GM12801 (cell line): ENCODE data around the gene KCTD1.

Source experiments
- TF ChIP-seq, protein P1 (sequence below): IDR thresholded peaks from one replicate; pipeline ENCODE4 v1.5.1; 2011; ENCODE audit warnings: control low read depth; ENCODE audit not compliant: insufficient read length; ENCODE audit errors: extremely low read depth

The KCTD1 gene

DNA sequence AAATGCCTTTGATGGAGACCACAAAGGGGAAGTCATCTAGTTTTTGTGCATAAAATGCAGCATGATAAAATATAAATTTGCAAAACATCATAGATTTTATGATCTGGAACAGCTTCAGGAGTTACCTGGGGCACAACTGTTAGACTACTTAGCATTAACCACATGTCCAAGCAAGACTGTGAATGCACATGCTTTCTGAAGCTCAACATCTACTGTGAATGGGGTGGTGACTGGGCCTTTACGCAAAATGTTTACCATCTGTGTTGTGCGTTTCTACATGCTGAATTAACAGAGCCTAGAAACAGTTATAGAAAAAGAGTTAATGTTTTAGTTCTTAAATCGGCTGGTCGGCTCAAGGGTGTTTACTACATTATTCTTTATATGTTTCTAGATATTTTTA, 45.5 kb downstream of the KCTD1 start:
- TF ChIP-seq, protein P1, sequence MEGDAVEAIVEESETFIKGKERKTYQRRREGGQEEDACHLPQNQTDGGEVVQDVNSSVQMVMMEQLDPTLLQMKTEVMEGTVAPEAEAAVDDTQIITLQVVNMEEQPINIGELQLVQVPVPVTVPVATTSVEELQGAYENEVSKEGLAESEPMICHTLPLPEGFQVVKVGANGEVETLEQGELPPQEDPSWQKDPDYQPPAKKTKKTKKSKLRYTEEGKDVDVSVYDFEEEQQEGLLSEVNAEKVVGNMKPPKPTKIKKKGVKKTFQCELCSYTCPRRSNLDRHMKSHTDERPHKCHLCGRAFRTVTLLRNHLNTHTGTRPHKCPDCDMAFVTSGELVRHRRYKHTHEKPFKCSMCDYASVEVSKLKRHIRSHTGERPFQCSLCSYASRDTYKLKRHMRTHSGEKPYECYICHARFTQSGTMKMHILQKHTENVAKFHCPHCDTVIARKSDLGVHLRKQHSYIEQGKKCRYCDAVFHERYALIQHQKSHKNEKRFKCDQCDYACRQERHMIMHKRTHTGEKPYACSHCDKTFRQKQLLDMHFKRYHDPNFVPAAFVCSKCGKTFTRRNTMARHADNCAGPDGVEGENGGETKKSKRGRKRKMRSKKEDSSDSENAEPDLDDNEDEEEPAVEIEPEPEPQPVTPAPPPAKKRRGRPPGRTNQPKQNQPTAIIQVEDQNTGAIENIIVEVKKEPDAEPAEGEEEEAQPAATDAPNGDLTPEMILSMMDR: no peak

DNA sequence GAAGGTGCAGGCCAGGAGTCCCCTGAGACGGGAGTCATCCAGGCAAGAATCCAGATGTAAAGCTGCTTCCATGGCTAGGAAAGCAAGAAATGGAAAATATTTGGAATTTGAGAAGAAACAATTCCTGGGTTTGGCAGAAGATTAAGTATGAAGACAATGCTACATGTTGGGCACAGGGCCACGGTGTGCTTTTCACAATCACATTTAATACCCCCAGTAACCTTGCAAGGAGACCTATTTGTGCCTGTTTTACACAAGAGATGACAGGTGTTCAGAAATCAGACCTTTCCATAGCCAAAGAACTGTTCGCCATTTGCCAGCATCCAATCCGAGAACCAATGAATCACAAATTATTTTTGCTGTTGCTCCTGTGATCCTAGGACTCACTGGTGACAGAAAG, 50.5 kb downstream of the KCTD1 start:
- TF ChIP-seq, protein P1: no peak

DNA sequence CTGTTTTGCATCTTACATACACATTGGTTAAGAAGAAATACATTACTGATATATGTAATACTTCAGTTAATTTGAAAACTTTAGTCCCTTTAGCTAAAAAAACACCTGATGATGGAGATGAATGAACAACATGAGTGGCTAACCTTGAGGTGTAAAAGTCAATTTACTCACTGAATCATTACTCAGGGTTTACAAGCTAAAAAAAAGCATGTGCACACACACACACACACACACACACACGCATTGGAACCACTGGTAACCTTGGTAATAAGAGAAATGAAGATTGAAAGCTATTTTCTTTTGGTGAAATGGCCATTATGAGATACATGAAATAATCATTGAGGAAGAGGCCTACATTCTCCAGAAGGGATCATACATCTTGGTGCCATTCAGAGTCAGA, 51.8 kb downstream of the KCTD1 start:
- TF ChIP-seq, protein P1: no peak

DNA sequence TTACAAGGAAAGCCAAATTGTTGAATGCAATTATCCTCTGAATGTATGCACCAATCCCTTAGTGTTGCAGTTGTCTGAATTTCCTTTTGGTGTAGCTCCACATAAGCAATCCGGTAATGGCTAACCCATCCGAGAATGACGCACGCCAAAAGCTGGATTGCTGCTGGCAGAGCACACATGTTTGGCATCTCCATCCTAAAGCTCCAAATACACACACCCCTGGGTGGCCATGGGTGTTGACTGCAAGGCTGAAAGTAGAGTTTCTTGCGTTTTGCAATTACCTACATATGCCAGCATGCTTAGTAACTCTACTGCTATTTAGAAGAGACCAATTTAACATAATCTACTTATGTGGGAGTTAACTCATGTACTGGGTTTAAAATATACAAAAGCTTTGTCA, 53.1 kb downstream of the KCTD1 start:
- TF ChIP-seq, protein P1: no peak

DNA sequence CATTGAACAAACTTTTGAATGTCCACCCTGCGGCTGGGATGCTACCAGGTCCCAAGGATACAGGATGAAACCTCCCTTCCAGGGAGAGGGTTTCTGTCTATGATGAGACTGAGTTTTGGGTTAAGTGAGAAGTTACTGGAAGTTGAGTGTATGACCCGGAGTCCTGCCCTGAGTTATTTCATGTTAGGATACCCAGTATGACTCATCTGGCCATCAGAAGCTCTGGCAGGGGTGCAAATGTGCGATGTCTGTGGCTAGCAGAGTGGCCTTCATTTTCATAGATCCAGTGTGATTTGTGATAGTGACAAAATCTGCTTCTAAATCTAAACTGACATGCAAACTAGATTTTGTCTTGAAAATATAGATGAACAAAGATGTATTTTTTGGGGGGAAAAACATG, 55.3 kb downstream of the KCTD1 start:
- TF ChIP-seq, protein P1: no peak

DNA sequence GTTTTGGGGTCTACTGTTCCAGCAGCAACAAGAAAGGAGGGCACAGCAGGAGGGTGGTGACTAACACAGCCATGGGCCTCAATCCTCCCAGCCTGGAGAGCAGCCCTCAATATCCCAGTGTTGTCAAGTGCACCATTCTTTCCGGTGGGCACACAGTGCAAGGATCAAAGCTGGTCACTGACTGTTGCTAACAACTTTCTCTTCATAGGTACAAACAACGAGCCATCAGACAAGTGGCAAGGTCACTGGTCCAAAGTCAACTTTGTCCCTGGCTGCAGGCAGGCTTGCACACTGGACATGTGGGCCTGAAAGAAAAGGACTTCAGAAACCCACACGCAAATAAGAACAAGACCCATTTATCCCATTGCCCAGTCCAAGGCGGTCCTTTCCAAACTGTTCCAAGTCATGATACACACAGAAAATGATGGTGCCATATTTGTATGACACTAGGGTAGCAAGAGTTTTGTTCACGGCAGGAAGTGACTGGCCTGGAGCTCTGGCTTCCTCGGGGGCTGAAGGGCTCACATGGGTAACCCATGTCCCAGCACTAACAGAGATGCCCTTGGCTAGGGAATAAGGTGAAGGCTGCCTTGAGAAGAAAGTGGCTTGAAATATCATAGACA, 57.0 kb downstream of the KCTD1 start:
- TF ChIP-seq, protein P1: no peak

DNA sequence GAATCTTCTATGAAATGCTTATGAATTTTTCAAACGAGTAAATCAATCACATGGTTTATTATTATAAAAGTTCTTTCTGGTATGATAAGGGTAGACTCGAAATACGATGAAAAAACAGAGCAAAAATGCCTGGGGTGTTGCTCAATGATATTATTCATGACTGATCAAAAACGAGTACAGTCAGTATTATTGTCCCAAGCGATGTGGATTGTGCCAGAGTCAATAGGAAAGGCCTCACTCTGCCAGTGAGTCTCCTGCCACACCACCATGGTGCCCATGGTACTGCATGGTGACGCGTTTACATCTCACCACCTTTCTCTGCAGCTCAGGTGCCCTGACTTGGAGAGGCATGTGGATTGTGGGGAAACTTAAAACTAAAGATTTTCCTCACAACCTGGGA, 58.5 kb downstream of the KCTD1 start:
- TF ChIP-seq, protein P1: no peak

DNA sequence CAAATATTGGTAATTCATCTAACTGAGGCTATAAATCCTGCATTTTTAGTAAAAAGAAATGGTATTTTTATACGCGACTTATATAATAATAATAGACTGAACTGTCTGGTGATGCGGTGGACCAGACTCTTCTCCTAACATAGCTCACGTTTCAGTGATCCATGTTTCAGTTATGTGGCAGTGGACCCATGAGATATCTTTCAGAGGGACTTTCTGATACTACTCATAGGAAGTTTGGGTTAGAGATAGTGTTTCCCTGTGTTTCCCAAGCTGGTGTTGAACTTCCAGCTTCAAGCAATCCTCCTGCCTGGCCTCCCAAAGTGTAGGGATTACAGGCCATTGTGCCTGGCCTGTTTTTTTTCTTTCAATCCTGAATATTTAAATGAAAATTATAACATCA, 59.2 kb downstream of the KCTD1 start:
- TF ChIP-seq, protein P1: no peak
